ENCODE results near the gene WWC1. TPM values are rescaled to one million over a fixed set of nuclear protein-coding genes. Genes with fewer than 3 reads are reported as not detected.

Gene WWC1
- total and polyA plus RNA-seq, 10 of the 15 experiments (the other 5 are each of a cell fraction or from before 2014, with no cell fraction given) = 0.50 to 7.8 (median 2.5) TPM

GRCh38 chr5:168375214-168375613, 83.8 kb downstream of the WWC1 start (continued):
- TF ChIP-seq BCL3 (IDR thresholded peaks at IDR 0.05; ENCODE audit: borderline replicate concordance, insufficient read depth, low read depth, low read length, poor library complexity, severe bottlenecking) = no peak
- TF ChIP-seq MAX (IDR thresholded peaks at IDR 0.05; ENCODE audit: low read depth, low read length) = no peak
- TF ChIP-seq FOXK2 (IDR thresholded peaks at IDR 0.05) = no peak
- no peak for TF ChIP-seq ZNF24 (IDR thresholded peaks at IDR 0.05)

GRCh38 chr5:168377525-168377924, 86.1 kb downstream of the WWC1 start:
- TF ChIP-seq ZNF24 (IDR thresholded peaks at IDR 0.05) (no peak), NFYB (IDR thresholded peaks at IDR 0.05; ENCODE audit: insufficient read depth, low read depth, low read length) (peak; percentile 51; the same call in 1 of the 2 replicates), JUND (IDR thresholded peaks at IDR 0.05; ENCODE audit: low read depth, low read length) (no peak), RELB (IDR thresholded peaks at IDR 0.05; ENCODE audit: low read depth) (no peak), IRF4 (IDR thresholded peaks at IDR 0.05; ENCODE audit: low read depth, low read length) (no peak), IKZF2 (IDR thresholded peaks at IDR 0.05) (no peak), BRCA1 (IDR thresholded peaks at IDR 0.05; ENCODE audit: low read depth, low read length) (no peak), RB1 (IDR thresholded peaks at IDR 0.05; ENCODE audit: borderline replicate concordance) (no peak), BACH1 (IDR thresholded peaks at IDR 0.05; ENCODE audit: borderline replicate concordance) (no peak), FOS (IDR thresholded peaks at IDR 0.05; ENCODE audit: borderline replicate concordance, extremely low read depth, insufficient read length) (no peak), ZBTB33 (IDR thresholded peaks at IDR 0.05) (no peak), POU2F2 (IDR thresholded peaks at IDR 0.05; ENCODE audit: borderline replicate concordance, low read depth, low read length) (0 out of 3 replicates have a peak, but pooled peaks have one; percentile 30), ESRRA (IDR thresholded peaks at IDR 0.05; ENCODE audit: low read length) (no peak), EED (IDR thresholded peaks at IDR 0.05; ENCODE audit: low read depth) (no peak), POLR2AphosphoS5 (IDR thresholded peaks at IDR 0.05; ENCODE audit: low read length) (no peak), RBBP5 (conservative IDR thresholded peaks at IDR 0.05) (no peak), RAD21 (IDR thresholded peaks at IDR 0.05; ENCODE audit: insufficient read depth, low read depth, low read length) (no peak)
- Histone ChIP-seq H3K9me3 (replicated peaks; ENCODE audit: control insufficient read depth, insufficient read depth, low read length) (no peaks in the 10 kb centered on the region), H3K27ac (ENCODE audit: control insufficient read depth, insufficient read depth) (no peak overlapping the region), H4K20me1 (ENCODE audit: control insufficient read depth, insufficient read depth) (no peaks in the 10 kb centered on the region), H2AFZ (ENCODE audit: control insufficient read depth, low read depth, low read length) (no peak overlapping the region; the same call in 1 of the 2 replicates), H3K9ac (ENCODE audit: control insufficient read depth, insufficient read depth, low read length) (no peak overlapping the region), H3K79me2 (ENCODE audit: control insufficient read depth, insufficient read depth, low read length) (no peaks in the 10 kb centered on the region), H3K4me2 (ENCODE audit: control insufficient read depth, insufficient read depth) (no peak overlapping the region), H3K4me3 (no peak overlapping the region), H3K27me3 (replicated peaks in 1 of 2; ENCODE audit: control insufficient read depth in 2 of 2, insufficient read depth in 2 of 2, low read length in 1 of 2) (no peaks in the 10 kb centered on the region), H3K4me1 (ENCODE audit: control insufficient read depth, insufficient read depth, low read length) (peaks cover 2% of the 10 kb centered on the region; the same call in 1 of the 2 replicates), H3K36me3 (ENCODE audit: control insufficient read depth in 2 of 2, insufficient read depth in 2 of 2, low read length in 1 of 2) (no peaks in the 10 kb centered on the region)
- CTCF ChIA-PET = no interaction called here
- ATAC-seq = no peak
- intact Hi-C loops (cut with micrococcal nuclease; ENCODE audit: unreplicated experiment) (no loop called here), in situ Hi-C loops (cut with MboI) (no loop called here)
- SMC1A ChIA-PET (ENCODE audit: uncharacterized antibody, unreplicated experiment) = no interaction called here
- RAD21 ChIA-PET (ENCODE audit: unreplicated experiment) = no interaction called here
- no TSS peak for BruUV-seq (replicated peaks)
- DNase-seq (ENCODE audit: low read depth, low spot score) = peak; percentile 4
- WGBS (ENCODE audit: insufficient coverage, insufficient replicate concordance, low lambda C conversion rate, missing lambda C conversion rate) = 70% methylated on average over 2 of the region's 2 CpGs
- POLR2A ChIA-PET = no interaction called here
- no peak for FAIRE-seq
